Endodermal cell (in vitro differentiated cells): ENCODE results near the gene TSPAN9. TPM values are rescaled to one million over a fixed set of nuclear protein-coding genes. Genes with fewer than 3 reads are reported as not detected.

Source experiments
- DNase-seq: peaks from one replicate; pipeline ENCODE4 v3.0.0-alpha.2; 2017
- H3K27ac ChIP-seq: 2 replicates; pipeline ENCODE4 v1.5.1; 2013; ENCODE audit warnings: mild to moderate bottlenecking, low read depth, low read length, moderate library complexity
- H3K27me3 ChIP-seq: 2 replicates; pipeline ENCODE4 v1.6.1; 2013; ENCODE audit warnings: mild to moderate bottlenecking, low read length, moderate library complexity; ENCODE audit not compliant: insufficient read depth, control insufficient read depth, poor library complexity, severe bottlenecking
- H3K36me3 ChIP-seq: 2 replicates; pipeline ENCODE4 v1.7.0; 2013; ENCODE audit warnings: mild to moderate bottlenecking, low read length, moderate library complexity; ENCODE audit not compliant: control insufficient read depth, insufficient read depth
- H3K4me1 ChIP-seq: one replicate; pipeline ENCODE4 v1.7.0; 2013; ENCODE audit warnings: low read length; ENCODE audit not compliant: control insufficient read depth, insufficient read depth
- H3K4me3 ChIP-seq: 2 replicates; pipeline ENCODE4 v1.5.1; 2013; ENCODE audit warnings: mild to moderate bottlenecking, low read length, moderate library complexity
- H3K9ac ChIP-seq: 2 replicates; pipeline ENCODE4 v1.6.1; 2013; ENCODE audit warnings: mild to moderate bottlenecking, low read length, moderate library complexity; ENCODE audit not compliant: poor library complexity, severe bottlenecking; ENCODE audit errors: extremely low read depth
- H3K9me3 ChIP-seq: 2 replicates; pipeline ENCODE4 v1.6.1; 2013; ENCODE audit warnings: mild to moderate bottlenecking, low read length, moderate library complexity; ENCODE audit not compliant: control insufficient read depth
- H3K27ac Mint-ChIP-seq: 2 replicates; pipeline ENCODE4 v1.8.0; 2020; ENCODE audit warnings: mixed read lengths
- H3K27me3 Mint-ChIP-seq: 2 replicates; pipeline ENCODE4 v1.8.0; 2021; ENCODE audit warnings: mild to moderate bottlenecking, mixed read lengths; ENCODE audit not compliant: insufficient read depth
- H3K36me3 Mint-ChIP-seq: 2 replicates; pipeline ENCODE4 v1.8.0; 2020; ENCODE audit warnings: low read depth, mixed read lengths
- H3K4me1 Mint-ChIP-seq: 2 replicates; pipeline ENCODE4 v1.8.0; 2020; ENCODE audit warnings: mixed read lengths
- H3K4me3 Mint-ChIP-seq: 2 replicates; pipeline ENCODE4 v1.8.0; 2020; ENCODE audit warnings: mild to moderate bottlenecking, moderate library complexity, mixed read lengths
- H3K9me3 Mint-ChIP-seq: 2 replicates; pipeline ENCODE4 v1.8.0; 2020; ENCODE audit warnings: mild to moderate bottlenecking, mixed read lengths
- CTCF ChIP-seq: fragments of 200-600 bp; sonication (generic); conservative IDR thresholded peaks from 2 replicates; pipeline ENCODE4 v1.5.0; 2021; ENCODE audit warnings: antibody characterized with exemption, mild to moderate bottlenecking
- WGBS, 2 experiments: methylation state at CpG; one replicate each; pipeline versions ENCODE4 v1.1.5 to v1.1.7; 2013; ENCODE audit warnings: missing lambda C conversion rate in 2 of 2, mixed read lengths in 1 of 2; ENCODE audit not compliant: insufficient coverage in 1 of 2, insufficient read length in 1 of 2; 5-methylcytosine and 5-hydroxymethylcytosine counted together
- total RNA-seq, 2 donors: library from RNA; stranded (reverse); fragmentation: NEBNext Ultra II Directional in 1 of 2; extraction: Animal tissue kit (Norgen Biotek cat#: 25700) in 1 of 2; gene quantifications; 2 replicates in 1 of 2; 3 replicates in 1 of 2; pipeline ENCODE4 v1.2.1, GENCODE V29; 2021

Gene TSPAN9
- total RNA-seq, 2 donors from 2014 or later: 31.9 to 80.8 TPM

GRCh38 chr12:3315201-3315661 lies 238.1 kb downstream of the TSPAN9 start:
- Histone ChIP-seq H3K4me1 (no peaks in the 10 kb centered on the region), H3K36me3 (no peaks in the 10 kb centered on the region), H3K4me3 (no peak overlapping the region), H3K9me3 (no peaks in the 10 kb centered on the region), H3K9ac (no peak overlapping the region), H3K27me3 (no peaks in the 10 kb centered on the region), H3K27ac (no peak overlapping the region)
- no peaks in the 10 kb centered on the region for H3K36me3 Mint-ChIP-seq
- 85 to 94% methylated on average over 6 to 11 of the region's 11 CpGs for WGBS, 2 experiments
- no peak overlapping the region for H3K27ac Mint-ChIP-seq
- H3K4me3 Mint-ChIP-seq: no peak overlapping the region
- no peaks in the 10 kb centered on the region for H3K9me3 Mint-ChIP-seq
- DNase-seq: no peak
- H3K4me1 Mint-ChIP-seq: no peaks in the 10 kb centered on the region
- H3K27me3 Mint-ChIP-seq: peaks cover 3% of the 10 kb centered on the region
- TF ChIP-seq CTCF: no peak

- Histone ChIP-seq H3K36me3 (no peaks in the 10 kb centered on the region), H3K4me1 (no peaks in the 10 kb centered on the region), H3K9me3 (no peaks in the 10 kb centered on the region), H3K9ac (no peak overlapping the region), H3K27ac (no peak overlapping the region), H3K27me3 (no peaks in the 10 kb centered on the region), H3K4me3 (no peak overlapping the region)
- no peaks in the 10 kb centered on the region for H3K9me3 Mint-ChIP-seq
- 92 to 98% methylated on average over 9 to 12 of the region's 12 CpGs for WGBS, 2 experiments
- H3K27me3 Mint-ChIP-seq: peaks cover 3% of the 10 kb centered on the region
- H3K4me3 Mint-ChIP-seq: no peak overlapping the region
- no peaks in the 10 kb centered on the region for H3K36me3 Mint-ChIP-seq
- DNase-seq: no peak
- no peak overlapping the region for H3K27ac Mint-ChIP-seq
- TF ChIP-seq CTCF: no peak
- no peaks in the 10 kb centered on the region for H3K4me1 Mint-ChIP-seq
Measured at GRCh38 chr12:3316776-3317480, 239.7 kb downstream of the TSPAN9 start.

- no peaks in the 10 kb centered on the region for H3K36me3 ChIP-seq
- H3K4me1 Mint-ChIP-seq: no peaks in the 10 kb centered on the region
- no peaks in the 10 kb centered on the region for H3K9me3 Mint-ChIP-seq
- no peak overlapping the region for H3K9ac ChIP-seq
- no peak overlapping the region for H3K4me3 Mint-ChIP-seq
- H3K27ac ChIP-seq: no peak overlapping the region
- no peak for DNase-seq
- WGBS, 2 experiments: 91 to 95% methylated on average over 3 to 4 of the region's 4 CpGs
- TF ChIP-seq CTCF: no peak
- no peak overlapping the region for H3K27ac Mint-ChIP-seq
- H3K9me3 ChIP-seq: no peaks in the 10 kb centered on the region
- no peaks in the 10 kb centered on the region for H3K27me3 ChIP-seq
- no peaks in the 10 kb centered on the region for H3K4me1 ChIP-seq
- H3K27me3 Mint-ChIP-seq: peaks cover 3% of the 10 kb centered on the region
- H3K36me3 Mint-ChIP-seq: no peaks in the 10 kb centered on the region
- no peak overlapping the region for H3K4me3 ChIP-seq
Measured at GRCh38 chr12:3317481-3317815, 240.3 kb downstream of the TSPAN9 start.
